K562 (cell line): ENCODE results near the gene PLPPR1. TPM values are rescaled to one million over a fixed set of nuclear protein-coding genes. Genes with fewer than 3 reads are reported as not detected.

Experiments
- ATAC-seq: fragments of 200-7000 bp; cut with Tn5 transposase; 3 replicates; pipeline ENCODE4 v1.9.1; 2020; ENCODE audit warnings: moderate library complexity
- BruUV-seq: library from RNA; stranded (reverse); fragments of 400-500 nt; replicated peaks from 2 replicates; lab custom pipeline; 2021; lab: Mats Ljungman, UMichigan
- CTCF ChIA-PET: fragments of 300-600 bp; formaldehyde crosslinking; extraction: SDS; loops from one replicate; lab custom pipeline; 2021; ENCODE audit warnings: low intra/inter-chr PET ratio; lab: Yijun Ruan, JAX
- POLR2A ChIA-PET: fragments of 300-600, 350-650 bp; sonication (Branson Sonifier 250); formaldehyde crosslinking; extraction: SDS; loops from one replicate; lab custom pipeline; 2021; ENCODE audit warnings: antibody characterized with exemption, inconsistent platforms; lab: Yijun Ruan, JAX
- DNase-seq, 4 experiments: peaks; one replicate each; pipeline versions ENCODE4 v3.0.0 to v3.0.0-alpha.2; 2011 to 2018; ENCODE audit warnings: low spot score in 3 of 4, mixed read lengths in 3 of 4; ENCODE audit errors: extremely low read depth in 1 of 4
- FAIRE-seq: peaks from 2 replicates; lab custom pipeline; 2011; peaks lifted over from hg19 to GRCh38; lab: Jason Lieb, UNC
- H2AFZ ChIP-seq: 2 replicates; pipeline ENCODE4 v1.6.0; 2011; ENCODE audit warnings: low read depth, low read length, control low read depth, inconsistent platforms
- H3K27ac ChIP-seq: fragments of 200-600 bp; 3 replicates; pipeline ENCODE4 v1.8.0; 2011; ENCODE audit warnings: low read depth, mild to moderate bottlenecking, control low read depth, inconsistent platforms, low read length, moderate library complexity, mixed read lengths; ENCODE audit errors: extremely low read depth
- H3K27me3 ChIP-seq, 2 experiments: fragments of 300-600 bp in 1 of 2; 2 replicates in 1 of 2; 3 replicates in 1 of 2; pipeline versions ENCODE4 v1.6.0 to v1.8.0; 2011; ENCODE audit warnings: inconsistent platforms in 2 of 2, low read length in 2 of 2, mild to moderate bottlenecking in 1 of 2, mixed read lengths in 1 of 2, moderate library complexity in 1 of 2; ENCODE audit not compliant: control insufficient read depth in 2 of 2, insufficient read depth in 2 of 2
- H3K36me3 ChIP-seq: fragments of 300-600 bp; 3 replicates; pipeline ENCODE4 v1.8.0; 2011; ENCODE audit warnings: mild to moderate bottlenecking, low read length, inconsistent platforms; ENCODE audit not compliant: control insufficient read depth, insufficient read depth
- H3K4me1 ChIP-seq, 2 experiments: fragments of 200-600 bp in 1 of 2; replicated peaks in 1 of 2; 2 replicates in 1 of 2; 3 replicates in 1 of 2; pipeline versions ENCODE4 v1.5.1 to v1.8.0; 2011; ENCODE audit warnings: inconsistent platforms in 2 of 2, low read length in 2 of 2, mild to moderate bottlenecking in 1 of 2, mixed read lengths in 1 of 2, moderate library complexity in 1 of 2; ENCODE audit not compliant: control insufficient read depth in 2 of 2, insufficient read depth in 2 of 2
- H3K4me2 ChIP-seq: 2 replicates; pipeline ENCODE4 v1.6.1; 2011; ENCODE audit warnings: low read length, control low read depth, inconsistent platforms, mixed read lengths; ENCODE audit not compliant: insufficient read depth
- H3K4me3 ChIP-seq: fragments of 200-600 bp; sonication (generic), shearing (Covaris generic); 2 replicates; pipeline ENCODE4 v1.5.1; 2016; ENCODE audit warnings: control low read depth, inconsistent platforms
- H3K79me2 ChIP-seq: fragments of 200-600 bp; 3 replicates; pipeline ENCODE4 v1.8.0; 2011; ENCODE audit warnings: low read length, inconsistent platforms; ENCODE audit not compliant: control insufficient read depth, insufficient read depth
- H3K9ac ChIP-seq, 2 experiments: 2 replicates each; pipeline versions ENCODE4 v1.6.0 to v1.6.1; 2011; ENCODE audit warnings: low read depth in 2 of 2, low read length in 2 of 2, control low read depth in 1 of 2, inconsistent platforms in 1 of 2, mild to moderate bottlenecking in 1 of 2, mixed read lengths in 1 of 2; ENCODE audit not compliant: insufficient read depth in 1 of 2
- H3K9me1 ChIP-seq: one replicate; pipeline ENCODE4 v1.6.0; 2011; ENCODE audit warnings: inconsistent platforms, mild to moderate bottlenecking, low read length, moderate library complexity; ENCODE audit not compliant: control insufficient read depth, insufficient read depth
- H3K9me3 ChIP-seq: replicated peaks from 2 replicates; pipeline ENCODE4 v1.5.1; 2011; ENCODE audit warnings: low read depth, low read length, inconsistent platforms; ENCODE audit not compliant: control insufficient read depth, insufficient read depth
- H4K20me1 ChIP-seq: replicated peaks from 2 replicates; pipeline ENCODE4 v1.6.1; 2011; ENCODE audit warnings: low read length, inconsistent platforms, mixed read lengths; ENCODE audit not compliant: control insufficient read depth, insufficient read depth
- ATF7 ChIP-seq: fragments of 450-650 bp; IDR thresholded peaks from 2 replicates; pipeline ENCODE4 v1.7.1; 2014; ENCODE audit warnings: mild to moderate bottlenecking, moderate library complexity
- HCFC1 ChIP-seq: IDR thresholded peaks from 2 replicates; pipeline ENCODE4 v1.6.1; 2012; ENCODE audit warnings: low read depth, low read length, improper control_type of control experiment
- HNRNPH1 ChIP-seq: fragments of 200-400 bp; formaldehyde crosslinking; optimal IDR thresholded peaks from 2 replicates; pipeline ENCODE3; 2017; ENCODE audit warnings: low read depth, mild to moderate bottlenecking, low read length, moderate library complexity
- MCM5 ChIP-seq: fragments of 450-650 bp; IDR thresholded peaks from 2 replicates; pipeline ENCODE4 v1.6.1; 2016; ENCODE audit warnings: low read depth
- ZNF212 ChIP-seq: fragments of 450-650 bp; formaldehyde crosslinking; IDR thresholded peaks from 2 replicates; pipeline ENCODE4 v1.4.0; 2020; ENCODE audit warnings: mild to moderate bottlenecking
- ZNF778 ChIP-seq: fragments of 450-650 bp; formaldehyde crosslinking; IDR thresholded peaks from 2 replicates; pipeline ENCODE4 v1.4.0; 2020; ENCODE audit warnings: mild to moderate bottlenecking, moderate library complexity
- WGBS: fragments of 100-300 bp; shearing (Covaris generic); methylation state at CpG from one replicate; pipeline ENCODE4 v1.1.6; 2016; ENCODE audit warnings: low coverage, mixed read lengths; ENCODE audit not compliant: insufficient coverage; ENCODE audit errors: missing lambda C conversion rate; 5-methylcytosine and 5-hydroxymethylcytosine counted together
- in situ Hi-C: fragments of 300-500 bp; cut with MboI; formaldehyde crosslinking; loops from 4 replicates; pipeline ENCODE4 v1.15.0; 2018; ENCODE audit warnings: inconsistent platforms, mixed read lengths
- intact Hi-C: fragments of 100-400 bp; cut with micrococcal nuclease; formaldehyde crosslinking; loops from 2 replicates; pipeline ENCODE4 v1.14.2; 2022
- polyA plus RNA-seq, 8 experiments: library from polyadenylated mRNA; depleted of rRNA in 4 of 8; stranded (reverse) in 5 of 8; unstranded in 3 of 8; fragments of >200 nt; fragmentation: Nextera tagmentation in 2 of 8; fragmentation: Illumina TruSeq in 1 of 8; extraction: Ambion mirVana in 2 of 8; extraction: Trizol in 1 of 8; gene quantifications; 2 replicates each; pipeline versions ENCODE4 v1.2.1 to v1.2.3, GENCODE V29; 2011 to 2014; ENCODE audit warnings: inconsistent platforms in 1 of 8, missing spikeins in 1 of 8
- total RNA-seq, 7 experiments: library from RNA; depleted of rRNA in 6 of 7; stranded (reverse); fragments of >200 nt in 6 of 7; fragmentation: Illumina TruSeq in 2 of 7; extraction: Trizol in 2 of 7; gene quantifications; 2 replicates each; pipeline versions ENCODE4 v1.2.1 to v1.2.3, GENCODE V29; 2011 to 2021; ENCODE audit warnings: low replicate concordance in 1 of 7
- TF ChIP-seq, protein P1 (sequence below), 2 experiments: IDR thresholded peaks in 1 of 2; conservative IDR thresholded peaks in 1 of 2; 2 replicates each; pipeline ENCODE4 v1.6.1; 2016; ENCODE audit warnings: low read depth in 2 of 2, mild to moderate bottlenecking in 1 of 2, missing compliant biosample characterization in 1 of 2, missing genetic modification characterization in 1 of 2, moderate library complexity in 1 of 2

PLPPR1 gene
- total and polyA plus RNA-seq, 9 of the 15 experiments (the other 6 are each of a cell fraction or from before 2014, with no cell fraction given): not detected

DNA sequence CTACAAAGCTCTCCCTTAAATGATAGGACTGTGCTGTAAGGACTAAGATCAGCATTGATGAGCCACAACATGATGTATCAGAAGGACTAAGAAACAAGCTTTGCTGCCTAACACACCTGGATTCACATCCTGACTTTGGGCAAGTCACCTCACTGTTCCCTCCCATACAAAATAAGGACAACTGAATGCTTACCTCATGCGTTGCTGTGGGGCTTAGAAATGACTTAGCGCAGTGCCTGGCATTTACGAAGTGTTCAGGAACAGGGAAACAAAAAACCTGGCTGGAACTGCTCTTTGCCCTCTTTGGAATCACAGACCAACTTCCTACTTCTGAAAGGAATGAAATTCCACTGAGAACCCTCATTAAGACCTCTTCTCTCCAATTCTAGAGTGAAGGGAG is 242.6 kb downstream of the PLPPR1 start:
- Histone ChIP-seq H3K79me2 (no peaks in the 10 kb centered on the region), H3K27me3 (no peaks in the 10 kb centered on the region; a peak in 1 of 5 replicates), H3K36me3 (no peaks in the 10 kb centered on the region), H3K4me3 (no peak overlapping the region), H3K9me3 (no peaks in the 10 kb centered on the region), H2AFZ (no peak overlapping the region), H3K9ac (no peak overlapping the region), H3K4me2 (no peak overlapping the region), H4K20me1 (no peaks in the 10 kb centered on the region), H3K9me1 (no peaks in the 10 kb centered on the region), H3K27ac (no peak overlapping the region), H3K4me1 (no peaks in the 10 kb centered on the region)
- intact Hi-C loops: loop anchor here (10.0 kb wide), 1 partner anchor 64 kb away; no protein-coding TSS in a partner anchor
- in situ Hi-C loops: no loop called here
- TF ChIP-seq ZNF778 (no peak), HCFC1 (no peak), MCM5 (no peak), HNRNPH1 (no peak), ATF7 (no peak), ZNF212 (no peak)
- TF ChIP-seq, protein P1, sequence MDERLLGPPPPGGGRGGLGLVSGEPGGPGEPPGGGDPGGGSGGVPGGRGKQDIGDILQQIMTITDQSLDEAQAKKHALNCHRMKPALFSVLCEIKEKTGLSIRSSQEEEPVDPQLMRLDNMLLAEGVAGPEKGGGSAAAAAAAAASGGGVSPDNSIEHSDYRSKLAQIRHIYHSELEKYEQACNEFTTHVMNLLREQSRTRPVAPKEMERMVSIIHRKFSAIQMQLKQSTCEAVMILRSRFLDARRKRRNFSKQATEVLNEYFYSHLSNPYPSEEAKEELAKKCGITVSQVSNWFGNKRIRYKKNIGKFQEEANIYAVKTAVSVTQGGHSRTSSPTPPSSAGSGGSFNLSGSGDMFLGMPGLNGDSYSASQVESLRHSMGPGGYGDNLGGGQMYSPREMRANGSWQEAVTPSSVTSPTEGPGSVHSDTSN (CRISPR knock-in tag; IDR thresholded peaks at IDR 0.05; ENCODE audit: low read depth): no peak
- TF ChIP-seq, protein P1 (tag; conservative IDR thresholded peaks at IDR 0.05; ENCODE audit: low read depth): no peak
- 3% methylated on average over 3 of the region's 3 CpGs for WGBS
- DNase-seq: no peak
- BruUV-seq: no TSS peak
- CTCF ChIA-PET: no interaction called here
- POLR2A ChIA-PET: no interaction called here
- ATAC-seq: no peak
- no peak for FAIRE-seq
